Neural cell (in vitro differentiated cells): ENCODE data around the gene GRSF1. TPM values are rescaled to one million over a fixed set of nuclear protein-coding genes. Genes with fewer than 3 reads are reported as not detected.

Experiments used
- H2AFZ ChIP-seq: fragments of 200-600, 300-800 bp; sonication (generic), shearing (Covaris generic); 2 replicates; pipeline ENCODE4 v1.6.0; 2014; ENCODE audit warnings: low read depth, mild to moderate bottlenecking, antibody characterized with exemption, low read length, moderate library complexity
- H3F3A ChIP-seq: fragments of 200-600 bp; shearing (Covaris generic); 2 replicates; pipeline ENCODE4 v1.6.1; 2016; ENCODE audit warnings: mild to moderate bottlenecking, moderate library complexity, mixed read lengths, antibody characterized with exemption, low read length; ENCODE audit not compliant: insufficient read depth, poor library complexity, severe bottlenecking
- H3K27ac ChIP-seq: fragments of 200-600, 300-800 bp; sonication (generic), shearing (Covaris generic); 2 replicates; pipeline ENCODE4 v1.5.1; 2014; ENCODE audit warnings: mild to moderate bottlenecking, low read length, moderate library complexity
- H3K27me3 ChIP-seq: fragments of 300-800, 200-600 bp; sonication (generic), shearing (Covaris generic); 2 replicates; pipeline ENCODE4 v1.6.0; 2014; ENCODE audit warnings: mild to moderate bottlenecking, low read depth, low read length, moderate library complexity; ENCODE audit not compliant: insufficient read depth
- H3K36me3 ChIP-seq: fragments of 300-800, 200-600 bp; sonication (generic), shearing (Covaris generic); 2 replicates; pipeline ENCODE4 v1.5.1; 2014; ENCODE audit warnings: mild to moderate bottlenecking, antibody characterized with exemption, low read length, moderate library complexity; ENCODE audit not compliant: insufficient read depth
- H3K4me2 ChIP-seq: fragments of 300-800, 200-600 bp; sonication (generic), shearing (Covaris generic); 2 replicates; pipeline ENCODE4 v1.6.0; 2014; ENCODE audit warnings: mild to moderate bottlenecking, low read length
- H3K4me3 ChIP-seq: fragments of 300-800, 200-600 bp; sonication (generic), shearing (Covaris generic); 2 replicates; pipeline ENCODE4 v1.5.1; 2014; ENCODE audit warnings: mild to moderate bottlenecking, low read length, moderate library complexity
- H3K79me2 ChIP-seq: fragments of 200-600 bp; shearing (Covaris generic); replicated peaks from 2 replicates; pipeline ENCODE4 v1.6.0; 2014; ENCODE audit warnings: mild to moderate bottlenecking, low read length, moderate library complexity; ENCODE audit not compliant: insufficient read depth
- H3K9ac ChIP-seq: fragments of 300-800, 200-600 bp; sonication (generic), shearing (Covaris generic); 2 replicates; pipeline ENCODE4 v1.6.1; 2016; ENCODE audit warnings: mild to moderate bottlenecking, low read length, mixed read lengths
- H3K9me2 ChIP-seq: fragments of 200-600 bp; shearing (Covaris generic); 2 replicates; pipeline ENCODE4 v1.6.1; 2016; ENCODE audit warnings: mild to moderate bottlenecking, low read length, mixed read lengths; ENCODE audit not compliant: insufficient read depth
- H3K9me3 ChIP-seq: fragments of 200-600, 300-800 bp; sonication (generic), shearing (Covaris generic); 2 replicates; pipeline ENCODE4 v1.6.1; 2016; ENCODE audit warnings: mild to moderate bottlenecking, mixed run types, low read length, moderate library complexity, mixed read lengths
- H4K20me1 ChIP-seq: fragments of 200-600 bp; shearing (Covaris generic); 2 replicates; pipeline ENCODE4 v1.6.1; 2016; ENCODE audit warnings: mild to moderate bottlenecking, mixed run types; ENCODE audit not compliant: insufficient read depth
- EP300 ChIP-seq: fragments of 450-650 bp; conservative IDR thresholded peaks from 2 replicates; pipeline ENCODE4 v1.6.1; 2014; ENCODE audit warnings: antibody characterized with exemption, mild to moderate bottlenecking, moderate library complexity; ENCODE audit not compliant: poor library complexity, severe bottlenecking
- EZH2 ChIP-seq: fragments of 200-600, 300-800 bp; shearing (Covaris generic), sonication (generic); IDR thresholded peaks from 2 replicates; pipeline ENCODE4 v1.6.1; 2014; ENCODE audit warnings: antibody characterized with exemption, low read length, borderline replicate concordance, mild to moderate bottlenecking; ENCODE audit not compliant: insufficient read depth, poor library complexity, severe bottlenecking
- MXI1 ChIP-seq: fragments of 450-650 bp; conservative IDR thresholded peaks from 2 replicates; pipeline ENCODE4 v1.6.1; 2014; ENCODE audit warnings: antibody characterized with exemption, mild to moderate bottlenecking; ENCODE audit not compliant: poor library complexity, severe bottlenecking
- POLR2AphosphoS5 ChIP-seq: IDR thresholded peaks from 2 replicates; pipeline ENCODE4 v1.6.1; 2012
- RAD21 ChIP-seq: fragments of 450-650 bp; conservative IDR thresholded peaks from 2 replicates; pipeline ENCODE4 v1.6.1; 2014; ENCODE audit warnings: antibody characterized with exemption, mild to moderate bottlenecking, moderate library complexity
- REST ChIP-seq: IDR thresholded peaks from 2 replicates; pipeline ENCODE4 v1.6.1; 2012; ENCODE audit warnings: borderline replicate concordance
- SMC3 ChIP-seq: fragments of 450-650 bp; conservative IDR thresholded peaks from 2 replicates; pipeline ENCODE4 v1.6.1; 2014; ENCODE audit warnings: antibody characterized with exemption, mild to moderate bottlenecking, moderate library complexity; ENCODE audit not compliant: poor library complexity
- TAF1 ChIP-seq: IDR thresholded peaks from 2 replicates; pipeline ENCODE4 v1.6.1; 2012; ENCODE audit warnings: low read depth
- polyA plus RNA-seq: library from polyadenylated mRNA; depleted of rRNA; stranded (reverse); fragments of >200 nt; gene quantifications from 2 replicates; pipeline ENCODE4 v1.2.3, GENCODE V29; 2014
- TF ChIP-seq, protein P1 (sequence below): fragments of 450-650 bp; IDR thresholded peaks from 2 replicates; pipeline ENCODE4 v1.5.1; 2014; ENCODE audit warnings: antibody characterized with exemption, mild to moderate bottlenecking, moderate library complexity; ENCODE audit not compliant: poor library complexity, severe bottlenecking

The GRSF1 gene
- polyA plus RNA-seq, 1 donor from 2014 or later: 85.5 TPM

- TF ChIP-seq, protein P1, sequence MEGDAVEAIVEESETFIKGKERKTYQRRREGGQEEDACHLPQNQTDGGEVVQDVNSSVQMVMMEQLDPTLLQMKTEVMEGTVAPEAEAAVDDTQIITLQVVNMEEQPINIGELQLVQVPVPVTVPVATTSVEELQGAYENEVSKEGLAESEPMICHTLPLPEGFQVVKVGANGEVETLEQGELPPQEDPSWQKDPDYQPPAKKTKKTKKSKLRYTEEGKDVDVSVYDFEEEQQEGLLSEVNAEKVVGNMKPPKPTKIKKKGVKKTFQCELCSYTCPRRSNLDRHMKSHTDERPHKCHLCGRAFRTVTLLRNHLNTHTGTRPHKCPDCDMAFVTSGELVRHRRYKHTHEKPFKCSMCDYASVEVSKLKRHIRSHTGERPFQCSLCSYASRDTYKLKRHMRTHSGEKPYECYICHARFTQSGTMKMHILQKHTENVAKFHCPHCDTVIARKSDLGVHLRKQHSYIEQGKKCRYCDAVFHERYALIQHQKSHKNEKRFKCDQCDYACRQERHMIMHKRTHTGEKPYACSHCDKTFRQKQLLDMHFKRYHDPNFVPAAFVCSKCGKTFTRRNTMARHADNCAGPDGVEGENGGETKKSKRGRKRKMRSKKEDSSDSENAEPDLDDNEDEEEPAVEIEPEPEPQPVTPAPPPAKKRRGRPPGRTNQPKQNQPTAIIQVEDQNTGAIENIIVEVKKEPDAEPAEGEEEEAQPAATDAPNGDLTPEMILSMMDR: no peak
- no peak for TF ChIP-seq POLR2AphosphoS5
- no peak for TF ChIP-seq REST
- no peak for TF ChIP-seq EP300
- no peak for TF ChIP-seq SMC3
- TF ChIP-seq RAD21: no peak
- TF ChIP-seq TAF1: no peak
- no peak for TF ChIP-seq MXI1
- no peak for TF ChIP-seq EZH2
- Histone ChIP-seq H3F3A (no peaks in the 10 kb centered on the region), H3K9me3 (no peaks in the 10 kb centered on the region), H2AFZ (no peak overlapping the region), H3K4me3 (no peak overlapping the region), H4K20me1 (no peaks in the 10 kb centered on the region), H3K9me2 (no peaks in the 10 kb centered on the region), H3K27ac (no peak overlapping the region), H3K36me3 (peaks cover 21% of the 10 kb centered on the region), H3K27me3 (no peaks in the 10 kb centered on the region), H3K9ac (no peak overlapping the region), H3K4me2 (no peak overlapping the region), H3K79me2 (no peaks in the 10 kb centered on the region)
Measured at GRCh38 chr4:70783096-70783495, 56.6 kb downstream of the GRSF1 start.

DNA sequence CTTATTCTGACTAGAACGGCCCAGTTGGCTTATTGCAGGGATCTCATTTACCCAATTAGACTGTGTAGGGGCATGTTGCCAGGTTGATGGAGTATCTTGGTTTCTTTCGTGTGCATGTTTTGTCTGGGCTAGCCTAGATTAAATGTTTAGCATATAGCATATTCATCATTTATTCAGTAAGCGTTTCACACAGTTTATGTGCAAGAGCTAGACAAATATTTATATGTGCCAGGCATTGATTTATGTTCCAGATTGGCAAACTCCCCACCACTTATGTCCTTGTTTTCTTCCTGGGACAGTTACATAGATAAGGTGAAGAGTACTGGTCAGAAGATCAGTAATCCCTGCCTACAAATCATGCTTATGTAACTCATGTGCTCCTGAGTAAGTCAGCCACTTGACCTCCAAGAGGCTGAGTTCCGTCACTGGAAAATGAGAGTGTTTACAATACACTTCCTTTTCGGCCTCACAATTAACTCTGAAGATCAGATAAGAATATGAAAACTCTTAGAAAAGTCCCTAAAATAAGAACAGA, 60.7 kb downstream of the GRSF1 start:
- no peak overlapping the region for H3K9ac ChIP-seq
- no peaks in the 10 kb centered on the region for H3K27me3 ChIP-seq
- H3F3A ChIP-seq: no peaks in the 10 kb centered on the region
- H4K20me1 ChIP-seq: no peaks in the 10 kb centered on the region
- H3K9me2 ChIP-seq: no peaks in the 10 kb centered on the region
- H3K4me3 ChIP-seq: no peak overlapping the region
- no peak overlapping the region for H2AFZ ChIP-seq
- no peaks in the 10 kb centered on the region for H3K9me3 ChIP-seq
- no peaks in the 10 kb centered on the region for H3K36me3 ChIP-seq
- H3K79me2 ChIP-seq: no peaks in the 10 kb centered on the region
- TF ChIP-seq TAF1: no peak
- no peak for TF ChIP-seq RAD21
- no peak for TF ChIP-seq MXI1
- TF ChIP-seq EZH2: no peak
- TF ChIP-seq EP300: no peak
- TF ChIP-seq, protein P1: no peak
- TF ChIP-seq POLR2AphosphoS5: no peak
- H3K27ac ChIP-seq: no peak overlapping the region
- H3K4me2 ChIP-seq: no peak overlapping the region
